PFSK-1 (cell line): ENCODE measurements around the gene MIPEP.

Experiments
- FOXP2 ChIP-seq: optimal IDR thresholded peaks from 2 replicates; pipeline ENCODE3; 2011; ENCODE audit warnings: borderline replicate concordance, control low read depth, inconsistent platforms; ENCODE audit not compliant: insufficient read depth; ENCODE audit errors: extremely low read length, extremely low read depth
- POLR2AphosphoS5 ChIP-seq: IDR thresholded peaks from 2 replicates; pipeline ENCODE4 v1.6.1; 2012; ENCODE audit warnings: low read depth, mild to moderate bottlenecking, control low read depth, low read length, moderate library complexity
- REST ChIP-seq, 2 experiments: IDR thresholded peaks; 2 replicates each; pipeline versions ENCODE4 v1.6.1 to v1.8.0; 2011 to 2012; ENCODE audit warnings: low read depth in 2 of 2, low read length in 2 of 2, control low read depth in 1 of 2, inconsistent platforms in 1 of 2, mild to moderate bottlenecking in 1 of 2, moderate library complexity in 1 of 2; ENCODE audit not compliant: insufficient read depth in 1 of 2
- SIN3A ChIP-seq: IDR thresholded peaks from 2 replicates; pipeline ENCODE4 v1.6.1; 2012; ENCODE audit warnings: mild to moderate bottlenecking, low read length, moderate library complexity, borderline replicate concordance; ENCODE audit not compliant: insufficient read depth
- TAF1 ChIP-seq: IDR thresholded peaks from 2 replicates; pipeline ENCODE4 v1.6.1; 2012; ENCODE audit warnings: low read length, control low read depth, borderline replicate concordance; ENCODE audit not compliant: insufficient read depth

MIPEP gene

GRCh38 chr13:23723471-23723870 lies 165.7 kb downstream of the MIPEP start:
- TF ChIP-seq SIN3A (no peak), REST (IDR thresholded peaks at IDR 0.05; ENCODE audit: insufficient read depth in 1 of 2, low read depth in 2 of 2, low read length in 2 of 2) (no peak), TAF1 (no peak), FOXP2 (no peak), POLR2AphosphoS5 (no peak)

GRCh38 chr13:23722726-23723453 lies 166.3 kb downstream of the MIPEP start:
- no peak for TF ChIP-seq TAF1
- TF ChIP-seq POLR2AphosphoS5 = no peak

DNA sequence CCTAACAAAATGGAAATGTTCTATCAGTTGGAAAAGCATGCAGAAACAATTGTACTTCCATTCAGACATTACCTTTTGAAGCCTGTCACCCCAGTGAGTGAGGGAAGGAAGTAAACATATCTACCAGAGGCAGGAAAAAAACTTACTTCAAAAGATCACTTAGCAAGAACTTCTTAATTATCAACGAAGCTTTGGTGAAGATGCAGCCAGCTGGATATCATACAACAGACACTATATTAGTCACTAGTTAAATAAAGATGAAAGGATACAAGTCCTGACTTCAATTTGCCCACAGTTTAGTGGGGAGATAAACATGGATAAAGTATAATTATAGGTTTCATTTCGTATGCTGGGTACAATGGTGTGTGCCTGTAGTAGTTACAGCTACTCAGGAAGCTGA lies 170.2 kb downstream of the MIPEP start:
- no peak for TF ChIP-seq TAF1
- TF ChIP-seq POLR2AphosphoS5 = no peak
- no peak for TF ChIP-seq REST (IDR thresholded peaks at IDR 0.05; ENCODE audit: insufficient read depth in 1 of 2, low read depth in 2 of 2, low read length in 2 of 2)
- no peak for TF ChIP-seq SIN3A
- no peak for TF ChIP-seq FOXP2

DNA sequence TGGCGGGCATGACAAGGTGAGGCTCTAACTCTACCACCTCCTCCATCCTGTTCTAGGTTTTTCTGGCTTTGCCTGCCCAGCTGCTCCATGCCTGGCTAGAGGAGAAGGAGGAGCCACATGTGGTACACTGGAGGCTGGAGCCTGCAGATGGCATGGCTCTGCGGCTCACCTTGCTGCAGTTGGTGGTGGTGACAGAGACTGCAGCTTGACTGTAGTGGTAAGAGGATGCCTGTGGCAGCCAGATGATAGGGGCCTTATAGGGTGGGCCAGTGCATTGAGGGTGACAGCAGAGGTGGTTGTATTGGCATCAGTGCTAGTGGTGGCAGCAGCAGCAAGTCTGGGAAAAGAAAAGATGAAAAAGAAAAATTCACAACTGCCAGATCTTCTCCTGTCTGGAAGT lies 172.8 kb downstream of the MIPEP start:
- no peak for TF ChIP-seq REST (IDR thresholded peaks at IDR 0.05; ENCODE audit: insufficient read depth in 1 of 2, low read depth in 2 of 2, low read length in 2 of 2)
- no peak for TF ChIP-seq POLR2AphosphoS5

GRCh38 chr13:23715762-23716235 lies 173.4 kb downstream of the MIPEP start:
- TF ChIP-seq REST (IDR thresholded peaks at IDR 0.05; ENCODE audit: insufficient read depth in 1 of 2, low read depth in 2 of 2, low read length in 2 of 2) (no peak), TAF1 (no peak), SIN3A (no peak), FOXP2 (no peak), POLR2AphosphoS5 (no peak)
